ENCODE results near the gene JUNB.
"Not testable (repeated sequence)": the region's sequence is repeated elsewhere in the genome, so short reads cannot be mapped to it uniquely, and the experiment has no call there.

The JUNB gene

GRCh38 chr19:12793290-12794195 lies 2.3 kb downstream of the JUNB start:
- DNase-seq (ENCODE audit: low read depth), result peak; percentile 96
- H3K4me3 ChIP-seq (ENCODE audit: low read depth, low read length), result peak overlapping the region; percentile 95
- no peak for TF ChIP-seq CTCF (IDR thresholded peaks at IDR 0.05; ENCODE audit: insufficient read depth, low read depth, low read length, missing control alignments)

GRCh38 chr19:12794196-12794941 lies 3.1 kb downstream of the JUNB start:
- no peak for DNase-seq (ENCODE audit: low read depth)
- TF ChIP-seq CTCF (IDR thresholded peaks at IDR 0.05; ENCODE audit: insufficient read depth, low read depth, low read length, missing control alignments), result no peak
- peak overlapping the region; percentile 95 for H3K4me3 ChIP-seq (ENCODE audit: low read depth, low read length)

- no peak for DNase-seq (ENCODE audit: low read depth)
- TF ChIP-seq CTCF (IDR thresholded peaks at IDR 0.05; ENCODE audit: insufficient read depth, low read depth, low read length, missing control alignments), result no peak
- no peak overlapping the region for H3K4me3 ChIP-seq (ENCODE audit: low read depth, low read length)
Measured at GRCh38 chr19:12794971-12795381, 3.7 kb downstream of the JUNB start.

GRCh38 chr19:12796146-12797071 lies 5.1 kb downstream of the JUNB start:
- TF ChIP-seq CTCF (IDR thresholded peaks at IDR 0.05; ENCODE audit: insufficient read depth, low read depth, low read length, missing control alignments), result peak; percentile 96
- DNase-seq (ENCODE audit: low read depth), result peak; percentile 83
- H3K4me3 ChIP-seq (ENCODE audit: low read depth, low read length), result peak overlapping the region; percentile 8; the same call in 1 of the 2 replicates

DNA sequence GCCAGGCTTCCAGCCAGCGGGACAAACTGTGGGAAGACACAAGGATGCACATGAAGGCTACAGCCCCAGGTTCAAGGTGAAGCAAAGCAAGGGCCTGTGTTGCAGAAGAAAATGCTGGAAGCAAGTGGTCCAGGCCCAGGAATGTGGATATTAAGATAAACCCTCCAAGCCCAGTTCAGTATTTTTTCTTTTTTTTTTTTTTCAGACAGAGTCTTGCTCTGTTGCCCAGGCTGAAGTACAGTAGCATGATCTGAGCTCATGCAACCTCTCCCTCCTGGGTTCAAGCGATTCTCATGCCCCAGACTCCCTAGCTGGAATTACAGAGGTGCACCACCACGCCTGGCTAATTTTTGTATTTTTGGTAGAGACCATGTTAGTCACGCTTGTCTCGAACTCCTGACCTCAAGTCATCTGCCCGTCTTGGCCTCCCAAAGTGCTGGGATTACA lies 5.9 kb downstream of the JUNB start:
- TF ChIP-seq CTCF (IDR thresholded peaks at IDR 0.05; ENCODE audit: insufficient read depth, low read depth, low read length, missing control alignments), result no peak
- DNase-seq (ENCODE audit: low read depth), result no peak
- no peak overlapping the region for H3K4me3 ChIP-seq (ENCODE audit: low read depth, low read length)

DNA sequence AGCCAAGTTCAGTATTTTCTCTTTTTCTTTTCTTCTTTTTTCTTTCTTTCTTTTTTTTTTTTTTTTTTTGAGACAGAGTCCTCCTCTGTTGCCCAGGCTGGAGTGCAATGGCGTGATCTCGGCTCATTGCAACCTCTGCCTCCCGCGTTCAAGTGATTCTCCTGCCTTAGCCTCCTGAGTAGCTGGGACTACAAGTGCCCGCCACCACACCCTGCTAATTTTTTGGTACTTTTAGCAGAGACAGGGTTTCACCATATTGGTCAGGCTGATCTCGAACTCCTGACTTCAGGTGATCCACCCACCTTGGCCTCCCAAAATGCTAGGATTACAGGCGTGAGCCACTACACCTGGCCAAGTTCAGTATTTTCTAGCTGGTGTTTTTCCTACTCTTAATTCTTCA lies 6.3 kb downstream of the JUNB start:
- not testable (repeated sequence) for H3K4me3 ChIP-seq (ENCODE audit: low read depth, low read length); DNase-seq (ENCODE audit: low read depth)
